ENCODE data around the gene CFAP161. TPM values are rescaled to one million over a fixed set of nuclear protein-coding genes. Genes with fewer than 3 reads are reported as not detected.
"Not testable (repeated sequence)": the region's sequence is repeated elsewhere in the genome, so short reads cannot be mapped to it uniquely, and the experiment has no call there.

Gene CFAP161
- total RNA-seq, 2 experiments from 2014 or later, result not detected

DNA sequence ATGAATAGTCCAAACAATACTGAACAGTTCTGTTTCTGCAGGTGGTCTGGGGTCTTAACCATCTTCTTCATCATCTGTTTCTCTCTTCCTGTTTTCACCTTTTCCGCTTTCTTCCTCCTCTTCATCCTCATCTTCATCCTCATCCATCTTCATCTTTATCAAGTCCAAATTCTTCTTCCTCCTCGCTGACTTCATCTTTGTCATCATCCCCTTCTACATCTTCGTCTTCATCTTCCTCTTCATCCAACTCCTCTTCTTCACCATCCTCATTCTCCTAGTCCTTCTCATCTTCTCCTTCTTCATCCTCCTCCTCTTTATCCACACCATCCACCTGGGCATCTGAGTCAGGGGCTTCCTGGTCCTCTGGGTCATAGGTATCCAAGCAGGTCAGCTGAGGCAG is 16.5 kb upstream of the CFAP161 start:
- no peaks in the 10 kb centered on the region for H3K4me1 Mint-ChIP-seq
- no peak for DNase-seq
- no peaks in the 10 kb centered on the region for H3K9me3 Mint-ChIP-seq
- H3K36me3 Mint-ChIP-seq, result no peaks in the 10 kb centered on the region
- H3K27me3 Mint-ChIP-seq, result peaks cover 40% of the 10 kb centered on the region
- H3K4me3 Mint-ChIP-seq, result no peak overlapping the region
- no peak overlapping the region for H3K27ac Mint-ChIP-seq

DNA sequence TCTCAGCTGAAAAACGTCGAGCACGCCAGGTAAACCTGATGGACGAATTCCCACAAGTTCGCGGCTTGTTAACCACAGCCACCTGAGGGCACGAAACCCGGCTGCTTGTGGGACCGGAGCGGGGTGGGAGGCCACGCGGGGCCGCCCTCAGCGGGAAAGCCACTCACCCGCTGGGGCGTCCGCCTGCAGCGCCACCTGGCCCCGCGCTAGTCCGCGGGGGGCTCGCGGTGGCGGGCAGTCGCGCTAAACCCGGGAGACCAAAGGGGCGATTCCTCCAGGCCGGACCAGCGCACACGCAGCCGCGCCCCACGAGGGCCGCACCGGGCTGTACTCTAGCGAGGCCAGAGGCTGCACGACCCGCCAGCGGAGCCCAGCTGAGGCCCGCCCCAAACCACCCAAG is 15.7 kb upstream of the CFAP161 start:
- Mint-ChIP-seq H3K27me3 (peaks cover 47% of the 10 kb centered on the region), H3K27ac (no peak overlapping the region), H3K36me3 (no peaks in the 10 kb centered on the region), H3K9me3 (no peaks in the 10 kb centered on the region), H3K4me1 (no peaks in the 10 kb centered on the region), H3K4me3 (no peak overlapping the region)
- no peak for DNase-seq

DNA sequence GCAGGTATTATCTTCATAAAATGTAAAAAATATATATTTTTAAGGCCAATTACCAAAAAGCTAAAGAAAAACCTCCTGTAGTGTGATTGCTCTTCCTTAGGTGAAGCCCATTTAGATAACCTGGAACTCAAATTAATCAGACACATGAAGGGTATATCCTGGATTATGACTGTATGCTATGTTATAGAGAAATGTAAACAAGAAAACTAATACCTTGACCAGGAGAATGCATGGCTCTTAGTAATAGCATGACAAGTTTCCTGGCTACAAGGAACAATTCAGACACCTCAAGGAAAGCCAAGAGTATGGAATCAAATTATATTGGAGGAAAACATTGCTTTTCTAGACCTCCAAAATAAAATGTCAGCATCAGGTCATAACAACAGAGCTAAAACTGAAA is 14.0 kb upstream of the CFAP161 start:
- no peak overlapping the region for H3K4me3 Mint-ChIP-seq
- peaks cover 53% of the 10 kb centered on the region for H3K27me3 Mint-ChIP-seq
- no peaks in the 10 kb centered on the region for H3K9me3 Mint-ChIP-seq
- H3K36me3 Mint-ChIP-seq, result no peaks in the 10 kb centered on the region
- H3K4me1 Mint-ChIP-seq, result no peaks in the 10 kb centered on the region
- H3K27ac Mint-ChIP-seq, result no peak overlapping the region
- no peak for DNase-seq

DNA sequence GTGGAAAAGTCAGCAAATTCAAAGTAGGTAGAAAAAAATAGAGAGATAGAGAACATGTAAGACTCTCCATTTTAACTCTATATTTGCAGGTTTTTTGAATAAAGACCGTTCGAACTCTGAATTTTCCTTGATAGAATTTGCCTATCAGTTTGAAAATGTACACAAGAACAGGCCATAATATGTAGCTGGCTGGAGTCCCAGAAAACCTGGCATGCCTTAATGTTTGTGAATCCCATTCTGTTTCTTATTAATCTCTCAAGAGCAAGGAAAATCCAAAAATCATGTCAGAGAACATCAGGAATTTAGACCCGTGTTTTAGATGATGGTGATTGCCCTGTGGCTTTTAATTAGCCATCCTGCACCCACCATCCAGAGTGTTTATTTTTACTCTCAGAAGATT is 7.2 kb upstream of the CFAP161 start:
- DNase-seq, result no peak
- Mint-ChIP-seq H3K27ac (no peak overlapping the region), H3K4me1 (no peaks in the 10 kb centered on the region), H3K36me3 (peaks cover 2% of the 10 kb centered on the region), H3K9me3 (peaks cover 17% of the 10 kb centered on the region), H3K4me3 (no peak overlapping the region), H3K27me3 (peaks cover 73% of the 10 kb centered on the region)

DNA sequence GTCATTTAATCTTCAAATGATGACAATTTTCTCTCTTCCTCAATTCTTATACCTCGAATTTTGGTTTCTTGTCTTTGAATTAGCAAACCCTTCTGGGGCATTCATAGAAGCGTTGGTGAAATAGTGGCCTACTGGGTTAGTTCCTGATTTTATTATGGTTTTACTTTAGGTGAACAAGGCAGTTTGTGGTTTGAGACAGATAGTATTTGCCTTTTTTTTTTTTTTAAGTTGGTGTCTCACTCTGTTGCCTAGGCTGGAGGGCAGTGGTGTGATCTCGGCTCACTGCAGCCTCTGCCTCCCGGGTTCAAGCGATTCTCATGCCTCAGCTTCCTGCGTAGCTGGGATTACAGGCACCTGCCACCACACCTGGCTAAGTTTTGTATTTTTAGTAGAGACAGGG is 7.4 kb downstream of the CFAP161 start:
- H3K27me3 Mint-ChIP-seq, result peaks cover 44% of the 10 kb centered on the region
- DNase-seq, H3K9me3 Mint-ChIP-seq, H3K4me1 Mint-ChIP-seq, H3K4me3 Mint-ChIP-seq, H3K36me3 Mint-ChIP-seq, H3K27ac Mint-ChIP-seq: not testable (repeated sequence)

DNA sequence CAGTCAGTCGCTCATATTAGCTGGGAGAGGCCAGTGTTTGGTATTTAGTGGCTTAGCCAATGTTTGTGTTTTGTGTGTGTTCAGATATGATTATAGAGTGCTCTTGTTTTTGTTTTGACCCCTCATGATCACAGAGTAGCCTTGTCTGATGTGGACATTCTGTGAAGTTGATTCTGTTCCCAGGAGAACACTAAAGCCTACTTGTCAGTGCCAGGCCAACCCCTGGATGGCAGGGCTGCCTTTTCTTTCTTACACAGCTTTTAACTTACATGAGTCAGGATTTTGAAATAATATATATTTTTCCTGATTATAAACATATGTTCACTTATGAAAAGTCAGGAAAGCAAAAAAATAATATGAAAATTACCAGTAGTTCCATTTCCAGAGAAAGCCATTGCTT is 11.9 kb downstream of the CFAP161 start:
- no peak overlapping the region for H3K4me3 Mint-ChIP-seq
- peaks cover 2% of the 10 kb centered on the region for H3K4me1 Mint-ChIP-seq
- H3K27me3 Mint-ChIP-seq, result peaks cover 26% of the 10 kb centered on the region
- H3K9me3 Mint-ChIP-seq, result no peaks in the 10 kb centered on the region
- no peak overlapping the region for H3K27ac Mint-ChIP-seq
- H3K36me3 Mint-ChIP-seq, result no peaks in the 10 kb centered on the region
- no peak for DNase-seq

DNA sequence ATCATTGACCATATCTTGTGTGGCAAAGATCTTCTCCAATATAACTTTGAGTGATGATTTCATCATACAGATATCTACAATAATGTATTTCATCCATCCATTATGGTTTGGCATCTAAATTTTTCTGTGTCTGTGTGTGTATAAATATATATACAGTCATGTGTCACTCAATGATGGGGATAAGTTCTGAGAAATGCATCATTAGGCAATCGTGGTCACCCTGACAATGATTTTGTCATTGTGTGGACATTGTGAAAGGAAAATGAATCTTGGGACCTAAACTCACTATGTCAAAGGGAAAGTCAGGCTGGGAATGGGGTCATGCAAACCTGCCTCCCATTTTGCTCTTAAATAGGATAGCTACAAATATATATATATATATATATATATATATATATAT is 12.4 kb downstream of the CFAP161 start:
- no peak overlapping the region for H3K27ac Mint-ChIP-seq
- H3K4me1 Mint-ChIP-seq, result peaks cover 1% of the 10 kb centered on the region
- peaks cover 23% of the 10 kb centered on the region for H3K27me3 Mint-ChIP-seq
- no peaks in the 10 kb centered on the region for H3K36me3 Mint-ChIP-seq
- H3K4me3 Mint-ChIP-seq, result no peak overlapping the region
- no peak for DNase-seq
- H3K9me3 Mint-ChIP-seq, result no peaks in the 10 kb centered on the region

DNA sequence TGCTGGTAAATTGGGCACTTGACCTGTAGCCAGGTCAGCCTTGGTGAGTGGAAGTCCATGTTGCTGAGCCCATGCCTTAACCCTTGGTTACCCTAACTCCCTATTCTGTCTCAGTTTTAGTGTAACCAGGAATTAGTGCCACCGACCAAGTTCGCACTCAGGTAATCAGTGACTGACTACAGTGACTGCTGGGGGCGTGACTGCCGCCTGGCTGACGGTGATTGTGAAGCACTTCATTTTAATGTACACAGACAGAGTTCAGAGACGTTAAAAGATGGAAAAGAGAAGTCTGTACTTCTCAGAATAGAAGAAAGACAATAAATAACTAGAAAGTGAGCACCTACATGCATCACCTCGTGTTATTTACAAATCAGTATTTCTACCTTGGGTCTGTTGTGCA is 17.3 kb downstream of the CFAP161 start:
- Mint-ChIP-seq H3K27ac (no peak overlapping the region), H3K27me3 (peaks cover 4% of the 10 kb centered on the region), H3K36me3 (no peaks in the 10 kb centered on the region), H3K9me3 (no peaks in the 10 kb centered on the region), H3K4me1 (peaks cover 4% of the 10 kb centered on the region), H3K4me3 (no peak overlapping the region)
- no peak for DNase-seq

DNA sequence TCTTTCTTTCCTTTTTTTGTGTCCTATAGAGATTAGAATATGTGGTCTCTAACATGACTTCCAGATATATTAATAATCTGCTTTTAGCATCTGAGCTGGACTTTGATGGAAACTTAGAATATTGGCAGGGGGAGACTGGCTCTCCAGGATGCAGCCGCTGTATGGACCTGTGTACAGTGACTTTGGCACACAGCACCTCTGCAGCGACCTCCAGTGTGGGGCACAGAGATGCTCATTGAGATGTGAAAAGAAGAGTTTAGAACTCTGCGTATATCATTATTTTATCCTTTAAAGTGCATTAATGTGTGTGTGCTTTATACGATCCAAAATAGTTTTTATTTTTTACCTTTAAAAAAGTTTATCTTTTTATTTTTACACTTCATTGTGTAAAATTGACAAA is 18.3 kb downstream of the CFAP161 start:
- no peak overlapping the region for H3K27ac Mint-ChIP-seq
- H3K27me3 Mint-ChIP-seq, result peaks cover under 1% of the 10 kb centered on the region
- no peak overlapping the region for H3K4me3 Mint-ChIP-seq
- H3K4me1 Mint-ChIP-seq, result peaks cover 4% of the 10 kb centered on the region
- no peak for DNase-seq
- H3K36me3 Mint-ChIP-seq, result no peaks in the 10 kb centered on the region
- H3K9me3 Mint-ChIP-seq, result no peaks in the 10 kb centered on the region

DNA sequence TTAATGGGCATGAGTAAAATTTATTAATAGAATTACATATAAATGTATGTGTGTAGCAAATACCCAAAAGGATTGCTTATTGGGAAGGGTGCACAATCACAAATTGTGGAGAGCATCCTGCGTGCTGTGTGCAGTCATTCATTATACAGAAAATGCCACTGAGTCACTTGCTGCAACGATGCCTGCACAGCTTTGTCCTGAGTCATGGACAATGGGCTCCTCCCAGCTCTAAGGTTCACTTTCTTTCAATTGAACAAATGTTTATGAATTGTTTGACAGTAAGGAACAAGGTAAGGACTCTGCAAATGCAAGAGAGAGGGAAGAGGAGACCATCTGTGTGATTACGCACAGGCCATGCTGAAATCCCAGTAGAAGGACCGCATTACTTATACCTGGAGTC is 18.7 kb downstream of the CFAP161 start:
- Mint-ChIP-seq H3K4me1 (peaks cover 4% of the 10 kb centered on the region), H3K27ac (no peak overlapping the region), H3K4me3 (no peak overlapping the region), H3K27me3 (no peaks in the 10 kb centered on the region), H3K36me3 (no peaks in the 10 kb centered on the region), H3K9me3 (no peaks in the 10 kb centered on the region)
- no peak for DNase-seq

DNA sequence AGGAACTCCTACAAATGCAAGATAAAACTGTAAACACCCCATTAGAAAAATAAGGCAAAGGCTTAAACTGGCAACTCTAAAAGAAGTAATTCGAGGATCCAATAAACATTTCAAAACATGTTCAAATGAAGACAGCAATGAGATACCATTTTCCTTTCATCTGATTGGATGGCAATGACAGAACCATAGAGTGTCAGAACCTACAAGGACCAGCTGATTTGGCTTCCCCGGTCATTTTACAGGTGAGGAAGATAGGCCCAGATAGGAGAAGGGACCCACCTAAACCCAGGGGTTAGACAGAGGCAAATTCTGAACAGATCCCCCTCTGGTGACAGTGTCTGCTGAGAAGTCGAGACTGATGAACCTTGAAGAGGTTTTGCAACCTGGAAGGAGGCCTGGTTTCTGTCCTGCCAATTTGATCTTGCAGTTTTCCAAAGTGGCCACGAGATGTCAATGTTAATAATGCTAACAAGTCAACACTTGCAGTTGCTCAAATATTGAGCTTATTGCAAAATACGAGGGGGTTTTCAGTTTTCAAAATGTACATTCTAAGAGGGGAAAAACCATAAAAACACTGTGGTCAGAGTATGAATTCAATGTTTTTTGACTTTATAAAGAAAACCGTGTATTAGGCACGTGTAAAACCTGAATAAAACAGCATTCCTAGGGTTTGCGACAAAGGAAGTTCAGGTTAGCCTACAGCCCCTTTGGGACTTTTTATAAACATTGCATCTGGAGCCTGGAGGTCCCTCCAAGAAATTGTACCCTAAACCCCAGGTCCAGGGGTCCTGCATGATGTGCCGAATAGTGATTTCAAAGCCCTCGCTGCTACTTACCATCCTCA is 21.5 kb downstream of the CFAP161 start:
- H3K27ac Mint-ChIP-seq, result no peak overlapping the region
- no peaks in the 10 kb centered on the region for H3K27me3 Mint-ChIP-seq
- H3K36me3 Mint-ChIP-seq, result no peaks in the 10 kb centered on the region
- peaks cover 5% of the 10 kb centered on the region for H3K4me1 Mint-ChIP-seq
- no peak overlapping the region for H3K4me3 Mint-ChIP-seq
- H3K9me3 Mint-ChIP-seq, result no peaks in the 10 kb centered on the region
- no peak for DNase-seq

DNA sequence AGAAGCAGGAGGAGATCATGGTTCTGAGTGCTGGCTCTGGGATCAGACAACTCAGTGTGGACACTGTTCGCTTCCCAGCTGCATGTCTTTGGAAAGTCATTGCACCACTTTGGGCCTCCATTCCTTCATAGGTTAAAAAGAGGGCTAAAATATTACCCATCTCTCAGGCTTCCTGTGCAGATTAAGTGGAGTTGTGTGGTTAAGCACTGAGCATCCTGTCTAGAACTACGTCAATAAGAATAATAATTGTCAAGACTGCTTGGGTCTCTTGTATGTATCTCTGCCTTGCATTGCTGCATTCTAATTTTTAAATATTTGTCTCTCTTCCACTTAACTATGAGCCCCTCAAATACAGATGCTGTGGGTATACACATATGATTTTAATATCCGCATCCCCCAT is 22.3 kb downstream of the CFAP161 start:
- no peaks in the 10 kb centered on the region for H3K36me3 Mint-ChIP-seq
- H3K4me1 Mint-ChIP-seq, result peaks cover 13% of the 10 kb centered on the region
- DNase-seq, result no peak
- H3K4me3 Mint-ChIP-seq, result no peak overlapping the region
- H3K27ac Mint-ChIP-seq, result no peak overlapping the region
- H3K9me3 Mint-ChIP-seq, result no peaks in the 10 kb centered on the region
- H3K27me3 Mint-ChIP-seq, result no peaks in the 10 kb centered on the region

DNA sequence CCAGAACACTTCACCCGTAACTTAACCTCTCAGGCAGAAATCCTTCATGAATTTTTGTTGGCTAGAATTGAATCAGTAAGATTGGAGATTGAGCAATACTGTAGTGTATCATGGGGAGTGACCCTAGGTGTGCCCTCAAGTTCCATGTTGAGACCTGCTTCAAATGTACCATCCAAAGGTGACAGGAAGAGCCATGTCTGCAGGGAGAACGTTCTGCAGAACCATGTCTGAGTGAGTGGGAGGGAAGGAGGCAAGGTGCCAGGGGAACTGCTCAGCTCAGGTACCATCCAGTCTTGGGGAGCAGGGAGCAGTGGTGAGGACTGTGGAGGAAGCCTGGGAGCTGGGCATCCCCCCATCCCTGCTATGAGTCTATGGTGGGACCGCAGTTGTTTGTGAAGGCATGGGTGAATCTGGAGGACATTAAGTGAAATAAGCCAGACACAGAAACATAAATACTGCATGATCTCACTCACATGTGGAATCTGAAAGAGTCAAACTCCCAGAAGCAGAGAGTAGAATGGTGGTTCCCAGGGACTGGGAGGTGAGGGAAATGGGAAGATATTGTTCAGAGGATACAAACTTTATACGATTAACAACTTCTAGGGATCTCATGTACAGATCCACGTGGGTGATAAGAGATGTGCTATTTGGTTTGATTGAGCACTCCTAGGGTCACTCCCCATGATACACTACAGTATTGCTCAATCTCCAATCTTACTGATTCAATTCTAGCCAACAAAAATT is 23.3 kb downstream of the CFAP161 start:
- H3K27me3 Mint-ChIP-seq, result no peaks in the 10 kb centered on the region
- no peaks in the 10 kb centered on the region for H3K36me3 Mint-ChIP-seq
- DNase-seq, result no peak
- no peak overlapping the region for H3K4me3 Mint-ChIP-seq
- no peaks in the 10 kb centered on the region for H3K9me3 Mint-ChIP-seq
- peaks cover 23% of the 10 kb centered on the region for H3K4me1 Mint-ChIP-seq
- H3K27ac Mint-ChIP-seq, result no peak overlapping the region

DNA sequence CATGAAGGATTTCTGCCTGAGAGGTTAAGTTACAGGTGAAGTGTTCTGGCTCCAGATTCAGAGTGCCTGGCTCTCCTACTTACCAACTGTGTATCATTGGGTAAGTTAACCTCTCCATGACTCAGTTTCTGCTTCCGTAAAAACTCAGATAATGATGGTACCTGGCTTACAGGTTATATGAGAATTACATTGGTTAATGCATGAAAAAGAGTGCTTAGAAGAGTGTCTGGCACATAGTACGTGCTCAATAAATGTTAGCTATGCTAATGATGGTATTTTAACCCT is 23.8 kb downstream of the CFAP161 start:
- H3K4me3 Mint-ChIP-seq, result no peak overlapping the region
- no peaks in the 10 kb centered on the region for H3K9me3 Mint-ChIP-seq
- no peak for DNase-seq
- H3K27ac Mint-ChIP-seq, result no peak overlapping the region
- H3K4me1 Mint-ChIP-seq, result peaks cover 25% of the 10 kb centered on the region
- H3K36me3 Mint-ChIP-seq, result no peaks in the 10 kb centered on the region
- no peaks in the 10 kb centered on the region for H3K27me3 Mint-ChIP-seq

DNA sequence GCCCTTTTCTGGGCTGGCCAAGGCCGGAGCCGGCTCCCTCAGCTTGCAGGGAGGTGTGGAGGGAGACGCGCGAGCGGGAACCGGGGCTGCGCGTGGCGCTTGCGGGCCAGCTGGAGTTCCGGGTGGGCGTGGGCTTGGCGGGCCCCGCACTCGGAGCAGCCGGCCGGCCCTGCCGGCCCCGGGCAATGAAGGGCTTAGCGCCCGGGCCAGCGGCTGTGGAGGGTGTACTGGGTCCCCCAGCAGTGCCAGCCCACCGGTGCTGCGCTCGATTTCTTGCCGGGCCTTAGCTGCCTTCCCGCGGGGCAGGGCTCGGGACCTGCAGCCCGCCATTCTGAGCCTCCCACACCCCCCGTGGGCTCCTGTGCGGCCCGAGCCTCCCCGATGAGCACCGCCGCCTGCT is 24.5 kb downstream of the CFAP161 start:
- not testable (repeated sequence) for H3K9me3 Mint-ChIP-seq, DNase-seq, H3K4me3 Mint-ChIP-seq, H3K27ac Mint-ChIP-seq, H3K27me3 Mint-ChIP-seq, H3K36me3 Mint-ChIP-seq
- peaks cover 25% of the 10 kb centered on the region for H3K4me1 Mint-ChIP-seq

Data from activated naive CD8-positive, alpha-beta T cell treated with anti-CD3 and anti-CD28 coated beads for 36 hours (primary cell).